ENCODE results near the gene ADGRG3.

Gene ADGRG3

DNA sequence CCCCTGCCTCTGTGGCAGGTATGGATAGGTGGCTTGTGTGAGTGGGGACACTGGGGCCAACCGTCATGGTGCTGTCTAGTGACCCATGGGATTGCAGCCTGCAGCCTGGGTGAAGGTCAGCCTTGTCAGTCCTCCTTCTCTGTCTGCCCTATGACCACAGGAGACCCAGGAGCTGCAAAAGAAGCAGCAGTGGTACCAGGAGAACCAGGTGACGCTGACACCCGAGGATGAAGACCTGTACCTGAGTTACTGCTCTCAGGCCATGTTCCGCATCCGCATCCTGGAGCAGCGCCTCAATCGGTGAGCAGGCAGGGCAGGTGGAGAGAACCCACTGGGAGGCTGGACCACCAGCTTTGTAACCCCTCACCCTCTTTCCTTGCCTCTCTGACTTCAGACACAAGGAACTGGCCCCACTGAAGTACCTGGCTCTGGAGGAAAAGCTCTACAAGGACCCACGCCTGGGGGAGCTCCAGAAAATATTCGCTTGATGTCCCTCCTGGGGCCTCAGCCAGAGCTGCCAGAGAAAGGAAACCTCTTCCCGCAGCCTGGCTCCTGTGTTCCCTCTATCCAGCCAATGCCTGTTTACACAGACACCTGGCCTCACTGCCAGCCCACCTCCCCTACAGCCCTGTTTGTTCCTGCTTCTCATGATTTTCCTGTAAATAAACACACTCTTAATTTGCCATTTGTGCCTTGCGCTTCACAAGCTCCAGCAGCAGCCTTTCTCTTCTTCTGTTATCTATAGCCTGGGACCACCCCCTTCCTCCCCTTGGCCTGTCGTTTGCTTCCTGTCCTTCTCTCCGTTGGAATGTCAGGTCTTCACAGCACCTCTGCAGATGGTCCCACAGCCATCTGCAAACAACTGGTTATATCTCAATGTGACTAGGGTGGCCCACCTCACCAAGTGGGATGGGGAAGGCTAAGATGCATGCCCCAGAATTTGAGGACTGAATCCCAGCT lies 62.9 kb downstream of the ADGRG3 start:
- no peak overlapping the region for H3K4me3 ChIP-seq (ENCODE audit: low read depth, low read length)
- ChIA-PET CTCF (interaction anchor here (1.0 to 1.9 kb wide), 5 partner anchors 8 to 155 kb away, joined by 3 to 5 read pairs (median 4); no protein-coding TSS in a partner anchor), POLR2A (no interaction called here)
- TF ChIP-seq, protein P1, sequence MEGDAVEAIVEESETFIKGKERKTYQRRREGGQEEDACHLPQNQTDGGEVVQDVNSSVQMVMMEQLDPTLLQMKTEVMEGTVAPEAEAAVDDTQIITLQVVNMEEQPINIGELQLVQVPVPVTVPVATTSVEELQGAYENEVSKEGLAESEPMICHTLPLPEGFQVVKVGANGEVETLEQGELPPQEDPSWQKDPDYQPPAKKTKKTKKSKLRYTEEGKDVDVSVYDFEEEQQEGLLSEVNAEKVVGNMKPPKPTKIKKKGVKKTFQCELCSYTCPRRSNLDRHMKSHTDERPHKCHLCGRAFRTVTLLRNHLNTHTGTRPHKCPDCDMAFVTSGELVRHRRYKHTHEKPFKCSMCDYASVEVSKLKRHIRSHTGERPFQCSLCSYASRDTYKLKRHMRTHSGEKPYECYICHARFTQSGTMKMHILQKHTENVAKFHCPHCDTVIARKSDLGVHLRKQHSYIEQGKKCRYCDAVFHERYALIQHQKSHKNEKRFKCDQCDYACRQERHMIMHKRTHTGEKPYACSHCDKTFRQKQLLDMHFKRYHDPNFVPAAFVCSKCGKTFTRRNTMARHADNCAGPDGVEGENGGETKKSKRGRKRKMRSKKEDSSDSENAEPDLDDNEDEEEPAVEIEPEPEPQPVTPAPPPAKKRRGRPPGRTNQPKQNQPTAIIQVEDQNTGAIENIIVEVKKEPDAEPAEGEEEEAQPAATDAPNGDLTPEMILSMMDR (IDR thresholded peaks at IDR 0.05; ENCODE audit: insufficient read depth, low read length, missing control alignments) = no peak
- DNase-seq (ENCODE audit: low read depth, low spot score) = no peak

DNA sequence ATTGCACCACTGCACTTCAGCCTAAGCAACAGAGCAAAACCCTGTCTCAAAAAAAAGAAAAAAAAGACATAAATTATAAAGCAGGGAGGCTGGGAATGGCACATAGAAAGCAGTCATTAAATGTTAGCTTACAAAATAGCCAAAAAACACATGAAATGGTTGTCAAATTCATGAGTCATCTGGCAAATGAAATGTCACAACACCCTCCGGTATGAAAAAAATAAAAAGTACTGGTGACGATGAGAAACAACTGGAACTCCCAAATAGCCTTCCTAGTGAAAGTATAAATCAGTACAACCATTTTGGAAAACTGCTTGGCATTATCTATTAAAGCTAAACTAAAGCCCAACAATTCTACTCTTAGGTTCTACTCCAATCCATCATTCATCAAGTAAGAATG lies 63.9 kb downstream of the ADGRG3 start:
- DNase-seq (ENCODE audit: low read depth, low spot score) = no peak
- POLR2A ChIA-PET = no interaction called here
- CTCF ChIA-PET = interaction anchor here (0.8 to 1.9 kb wide), 4 partner anchors 9 to 155 kb away, joined by 3 to 5 read pairs (median 4); no protein-coding TSS in a partner anchor
- TF ChIP-seq, protein P1 (IDR thresholded peaks at IDR 0.05; ENCODE audit: insufficient read depth, low read length, missing control alignments) = no peak
- no peak overlapping the region for H3K4me3 ChIP-seq (ENCODE audit: low read depth, low read length)

DNA sequence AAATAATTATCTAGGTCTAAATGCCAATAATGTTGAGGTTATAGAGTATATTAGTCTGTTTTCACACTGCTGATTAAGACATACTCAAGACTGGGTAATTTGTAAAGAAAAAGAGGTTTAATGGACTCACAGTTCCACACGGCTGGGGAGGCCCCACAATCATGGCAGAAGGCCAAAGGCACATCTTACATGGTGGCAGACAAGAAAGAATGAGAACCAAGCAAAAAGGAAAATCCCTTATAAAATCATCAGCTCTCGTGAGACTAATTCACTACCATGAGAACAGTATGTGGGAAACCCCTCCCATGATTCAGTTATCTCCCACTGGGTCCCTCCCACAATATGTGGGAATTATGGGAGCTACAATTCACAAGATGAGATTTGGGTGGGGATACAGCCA lies 64.6 kb downstream of the ADGRG3 start:
- no peak for DNase-seq (ENCODE audit: low read depth, low spot score)
- TF ChIP-seq, protein P1 (IDR thresholded peaks at IDR 0.05; ENCODE audit: insufficient read depth, low read length, missing control alignments) = no peak
- ChIA-PET CTCF (no interaction called here), POLR2A (no interaction called here)
- no peak overlapping the region for H3K4me3 ChIP-seq (ENCODE audit: low read depth, low read length)

DNA sequence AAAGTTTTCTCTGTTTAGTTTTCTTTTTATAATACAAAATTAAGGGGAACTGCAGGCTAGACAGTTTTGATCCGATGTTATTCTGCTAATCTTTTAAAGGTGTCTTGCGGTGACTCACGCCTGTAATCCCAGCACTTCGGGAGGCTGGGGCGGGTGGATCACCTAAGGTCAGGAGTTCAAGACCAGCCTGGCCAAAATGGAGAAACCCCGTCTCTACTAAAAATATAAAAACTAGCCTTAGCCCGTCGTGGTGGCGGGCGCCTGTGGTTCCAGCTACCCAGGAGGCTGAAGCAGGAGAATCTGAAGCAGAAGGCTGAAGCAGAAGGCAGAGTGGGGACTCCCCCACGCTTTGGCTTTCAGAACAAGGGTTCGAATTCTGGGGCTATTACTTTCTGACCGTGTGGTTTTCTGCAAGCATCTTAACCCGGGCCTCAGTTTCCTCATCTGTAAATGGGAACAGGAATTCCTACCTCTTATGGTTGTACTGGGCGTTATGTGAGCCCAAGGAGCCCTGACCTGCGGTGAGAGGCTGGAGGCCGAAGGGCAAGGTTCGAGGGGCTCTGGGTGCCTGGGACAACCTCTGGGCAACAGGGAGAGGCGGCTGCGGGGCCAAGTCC lies 66.3 kb downstream of the ADGRG3 start:
- TF ChIP-seq, protein P1 (IDR thresholded peaks at IDR 0.05; ENCODE audit: insufficient read depth, low read length, missing control alignments) = no peak
- no peak for DNase-seq (ENCODE audit: low read depth, low spot score)
- ChIA-PET CTCF (interaction anchor here (1.8 to 5.2 kb wide), 4 partner anchors 23 to 158 kb away, joined by 7 to 30 read pairs (median 28); no protein-coding TSS in a partner anchor), POLR2A (interaction anchor here (1.2 kb wide), 1 partner anchor 14 kb away, joined by 3 read pairs; no protein-coding TSS in a partner anchor)
- H3K4me3 ChIP-seq (ENCODE audit: low read depth, low read length) = peak overlapping the region; percentile 87

DNA sequence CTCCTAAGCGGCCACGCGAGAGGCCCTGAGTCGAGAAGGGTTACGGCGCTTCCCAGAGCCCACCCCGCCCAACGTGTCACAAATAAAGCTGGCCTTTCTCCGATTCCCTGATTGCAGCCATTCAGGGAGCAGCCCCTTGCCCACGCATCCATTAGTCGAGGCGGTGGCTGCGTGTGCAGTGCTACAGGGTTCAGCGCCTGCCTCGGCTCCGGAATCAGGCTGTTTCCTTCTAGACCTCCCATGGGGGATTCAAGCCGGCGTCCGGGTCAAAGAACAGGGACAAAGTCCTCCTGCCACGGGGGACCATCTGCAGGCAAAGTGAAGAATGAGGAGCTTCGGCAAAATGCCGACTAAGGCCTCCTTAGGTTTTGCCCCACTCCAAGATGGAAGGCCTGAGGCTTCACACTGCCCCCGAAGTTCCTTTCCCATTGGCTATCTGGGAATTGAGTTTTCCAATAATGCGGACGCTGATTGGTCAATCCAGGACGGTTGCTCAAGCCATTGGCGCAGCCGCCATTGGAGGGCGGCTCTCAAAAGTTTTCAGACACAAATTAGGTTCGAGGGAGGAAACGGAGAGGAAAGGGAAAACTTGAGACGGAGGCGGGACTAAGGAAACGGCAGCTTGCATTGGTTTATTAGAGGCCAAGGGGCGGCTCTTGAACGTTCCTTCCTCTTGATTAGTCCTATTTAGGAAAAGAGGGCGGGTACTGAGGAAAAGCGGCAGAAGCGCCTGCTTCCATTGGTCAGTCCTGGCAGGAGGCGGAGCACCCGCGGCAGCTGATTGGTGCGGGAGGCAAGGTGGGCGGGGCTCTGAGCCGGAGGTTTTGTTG lies 67.0 kb downstream of the ADGRG3 start:
- peak overlapping the region; percentile 96 for H3K4me3 ChIP-seq (ENCODE audit: low read depth, low read length)
- peak; percentile 100 for DNase-seq (ENCODE audit: low read depth, low spot score)
- TF ChIP-seq, protein P1 (IDR thresholded peaks at IDR 0.05; ENCODE audit: insufficient read depth, low read length, missing control alignments) = no peak
- ChIA-PET POLR2A (interaction anchor here (0.5 to 1.2 kb wide), 3 partner anchors 13 to 204 kb away, joined by 3 read pairs; no protein-coding TSS in a partner anchor), CTCF (interaction anchor here (0.6 to 5.2 kb wide), 13 partner anchors 9 to 272 kb away, joined by 3 to 30 read pairs (median 4); partner anchors contain the start of gene POLR2C)
